ENCODE measurements around the gene PCYT1B.
"Not testable (repeated sequence)": the region's sequence is repeated elsewhere in the genome, so short reads cannot be mapped to it uniquely, and the experiment has no call there.

The PCYT1B gene

DNA sequence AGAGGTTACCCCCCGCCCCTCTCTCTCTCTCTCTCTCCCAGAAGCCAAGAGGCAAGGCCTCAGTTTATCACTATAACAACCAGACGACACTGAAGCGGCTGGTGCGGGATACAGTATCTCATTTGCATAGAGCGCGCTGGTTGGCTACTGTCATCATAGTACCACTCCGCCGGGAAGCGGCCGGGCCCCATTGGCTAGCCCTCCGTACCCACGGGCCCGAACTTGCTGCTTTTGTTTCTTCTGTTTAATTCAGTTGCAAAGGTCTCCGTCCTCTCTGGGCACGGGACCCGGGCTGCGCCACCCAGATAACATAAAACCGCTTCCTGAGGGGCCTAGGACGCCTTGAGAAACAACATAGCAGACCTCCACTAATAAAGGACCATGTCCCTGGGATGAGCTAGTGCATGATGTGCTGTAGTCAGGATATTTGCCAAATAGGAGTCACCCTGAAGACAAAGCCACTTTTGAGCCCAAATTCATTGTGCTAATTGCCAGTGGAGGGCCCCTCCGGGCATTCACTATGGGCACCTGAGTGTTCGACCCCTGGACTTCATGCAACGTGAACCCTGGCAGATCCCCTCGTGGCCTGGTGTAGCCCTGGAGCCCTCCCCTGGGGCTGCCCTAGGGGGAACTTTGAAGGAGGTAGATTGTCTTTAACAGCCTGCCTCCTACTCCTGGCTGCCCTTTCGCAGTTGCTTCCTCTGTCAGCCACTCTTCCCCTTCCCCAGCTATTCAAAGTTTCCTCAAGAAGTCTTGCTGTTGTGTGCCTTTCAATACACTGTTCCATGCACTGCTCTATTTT lies at the start of gene PCYT1B:
PCYT1B (minus strand) TSS at position 91 of the 802 bp plus-strand sequence. CDS start 242 bp downstream, outside the sequence.
- DNase-seq = peak; percentile 55

DNA sequence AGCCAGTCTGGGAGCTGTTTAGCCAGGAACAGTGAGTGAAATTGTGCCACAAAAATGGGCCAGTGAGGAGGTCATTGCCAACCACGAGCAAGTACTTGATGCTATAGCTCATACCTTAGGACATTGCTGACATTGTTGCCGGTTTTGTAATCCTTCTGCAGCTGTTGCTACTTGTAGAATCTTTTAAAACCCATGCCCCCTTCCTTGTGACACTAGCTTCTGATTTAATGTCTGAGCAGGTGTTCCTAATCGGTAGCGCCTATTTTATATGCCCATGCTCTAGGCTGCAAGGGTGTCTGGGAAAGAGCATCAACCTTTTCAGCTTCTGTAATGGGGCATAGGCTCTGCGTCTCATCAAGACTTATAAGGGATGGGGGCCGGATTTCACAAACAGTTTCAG lies 49.1 kb upstream of the PCYT1B start:
- DNase-seq = no peak

DNA sequence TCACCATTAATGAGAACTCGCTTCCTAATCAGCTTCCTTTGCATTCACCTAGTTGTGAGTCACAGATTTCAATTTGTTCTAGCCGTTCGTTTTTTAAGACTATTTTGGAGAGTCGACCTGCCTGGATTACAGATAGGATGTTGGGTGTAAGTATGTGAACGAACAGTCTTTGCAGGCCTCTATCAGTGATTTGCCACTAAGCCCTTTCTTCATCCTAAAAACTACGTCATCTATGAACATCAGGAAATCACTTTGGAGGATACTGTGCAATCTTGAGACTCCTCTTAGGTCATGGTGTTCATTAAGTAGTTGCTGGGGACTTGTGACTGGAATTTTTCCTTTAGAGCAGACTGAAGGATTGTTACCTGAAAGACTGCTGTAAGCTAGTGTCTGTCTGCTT lies 47.7 kb upstream of the PCYT1B start:
- no peak for DNase-seq

DNA sequence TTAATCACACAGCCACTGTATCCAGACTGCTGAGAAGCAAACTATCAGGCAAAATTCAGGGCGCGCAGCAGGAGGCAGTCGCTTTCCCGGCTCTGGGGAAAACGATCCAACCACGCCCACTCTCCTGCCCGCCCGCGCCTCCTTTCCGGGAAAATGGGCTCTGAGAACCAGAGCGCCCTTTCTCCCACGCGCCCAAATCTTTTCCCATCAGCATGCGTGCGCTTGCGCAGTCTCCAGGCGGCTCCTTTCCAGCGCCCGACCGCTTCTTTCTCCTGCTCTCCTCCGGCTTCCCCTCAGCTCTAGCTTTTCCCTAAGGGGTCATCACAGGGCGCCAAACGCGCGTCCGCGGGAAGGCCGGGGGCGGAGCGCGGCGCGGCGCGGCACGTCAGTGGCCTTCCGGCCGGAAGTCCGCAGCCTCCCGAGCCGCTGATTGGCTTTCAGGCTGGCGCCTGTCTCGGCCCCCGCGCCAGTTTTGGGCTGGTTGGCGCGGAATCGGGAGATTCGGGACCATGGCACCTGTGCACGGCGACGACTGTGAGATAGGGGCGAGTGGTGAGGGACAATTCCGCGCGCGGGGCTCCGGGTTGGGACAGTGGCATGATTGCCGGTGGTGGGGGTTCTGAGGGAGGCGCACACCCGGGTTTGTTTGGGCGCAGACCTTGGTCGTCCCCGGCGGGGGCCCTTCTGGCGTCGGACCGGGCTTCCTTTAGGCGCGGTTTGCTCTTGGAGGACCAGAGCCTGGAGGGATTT lies 46.5 kb upstream of the PCYT1B start, which contains the start of gene POLA1:
POLA1 (plus strand) TSS at position 466 of the 750 bp plus-strand sequence; CDS start at position 510, 44 bp downstream.
- peak; percentile 68 for DNase-seq

GRCh38 chrX:24692305-24692704 lies 45.2 kb upstream of the PCYT1B start:
- no peak for DNase-seq

- DNase-seq = no peak
Observed at GRCh38 chrX:24684048-24684447, 36.9 kb upstream of the PCYT1B start.

DNA sequence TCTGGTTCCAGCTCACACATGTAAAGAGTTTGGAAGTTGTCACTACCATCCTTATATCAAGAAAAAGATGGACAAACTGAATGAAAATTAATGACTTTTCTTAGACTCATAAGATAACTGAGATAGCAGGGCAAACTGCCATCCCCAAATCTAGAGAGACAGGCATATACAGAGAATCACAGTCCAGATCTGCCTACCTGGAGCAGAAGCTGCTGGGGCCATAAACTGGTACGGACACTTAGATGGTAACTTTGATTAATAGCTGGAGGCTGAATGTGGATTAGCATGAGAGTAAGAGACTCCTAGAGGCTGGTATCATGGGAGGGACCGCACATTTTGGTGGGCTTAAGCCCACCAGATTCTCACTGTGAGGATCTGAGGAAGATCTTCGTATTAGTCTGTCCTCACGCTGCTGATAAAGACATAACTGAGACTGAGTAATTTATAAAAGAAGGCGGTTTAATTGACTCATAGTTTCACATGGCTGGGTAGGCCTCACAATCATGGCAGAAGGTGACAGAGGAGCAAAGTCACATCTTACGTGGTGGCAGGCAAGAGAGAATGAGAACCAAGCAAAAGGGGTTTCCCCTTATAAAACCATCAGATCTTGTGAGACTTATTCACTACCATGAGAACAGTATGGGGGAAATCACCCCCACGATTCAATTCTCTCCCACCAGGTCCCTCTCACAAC lies 35.7 kb upstream of the PCYT1B start:
- no peak for DNase-seq

DNA sequence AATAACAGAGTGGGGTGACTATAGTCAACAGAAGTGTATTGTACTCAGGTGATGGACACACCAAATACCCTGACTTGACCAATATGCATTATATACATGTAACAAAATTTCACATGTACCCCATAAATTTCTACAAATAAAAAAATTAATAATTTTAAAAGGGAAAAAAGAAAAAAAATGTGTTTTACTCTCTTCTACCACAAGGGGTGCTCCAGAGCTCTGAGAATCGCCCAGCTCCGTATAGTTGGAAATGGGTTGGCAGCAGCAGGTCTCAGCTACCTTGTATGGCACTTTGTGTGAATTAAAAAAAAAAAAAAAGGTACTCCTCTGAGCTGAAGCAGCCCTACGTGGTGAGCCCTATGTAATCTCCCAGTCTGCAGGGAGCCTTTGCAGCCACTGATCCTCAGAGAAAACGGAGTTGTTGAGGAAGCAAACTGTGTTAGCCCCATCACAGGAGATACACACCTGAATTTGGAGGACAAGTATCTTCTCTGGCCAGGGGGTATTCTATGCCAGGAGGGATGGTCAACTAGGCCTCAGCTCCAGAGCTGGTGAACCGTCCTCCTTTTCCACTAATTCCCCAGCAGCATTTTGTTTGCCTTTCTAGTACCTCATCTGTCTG lies 29.4 kb upstream of the PCYT1B start:
- DNase-seq = peak; percentile 14

DNA sequence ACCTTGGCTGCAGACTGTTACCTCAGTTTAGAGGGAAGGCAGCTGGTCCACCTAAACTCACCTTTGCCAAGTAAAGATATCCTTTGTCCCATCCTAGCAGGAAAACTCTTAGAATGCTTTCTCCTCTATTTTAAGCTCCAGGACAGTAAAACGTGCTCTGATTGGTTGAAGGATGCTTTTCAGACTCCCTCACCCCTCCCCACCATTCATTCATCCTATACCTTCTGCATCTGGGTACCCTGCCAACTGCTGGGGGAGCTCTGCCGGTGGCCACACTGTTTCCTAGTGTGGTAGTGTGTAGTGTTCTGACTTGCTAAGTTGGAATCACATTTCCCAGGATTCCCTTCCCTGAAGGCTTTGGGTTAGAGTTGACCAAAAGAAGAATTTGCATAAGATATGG lies 26.3 kb upstream of the PCYT1B start:
- no peak for DNase-seq

DNA sequence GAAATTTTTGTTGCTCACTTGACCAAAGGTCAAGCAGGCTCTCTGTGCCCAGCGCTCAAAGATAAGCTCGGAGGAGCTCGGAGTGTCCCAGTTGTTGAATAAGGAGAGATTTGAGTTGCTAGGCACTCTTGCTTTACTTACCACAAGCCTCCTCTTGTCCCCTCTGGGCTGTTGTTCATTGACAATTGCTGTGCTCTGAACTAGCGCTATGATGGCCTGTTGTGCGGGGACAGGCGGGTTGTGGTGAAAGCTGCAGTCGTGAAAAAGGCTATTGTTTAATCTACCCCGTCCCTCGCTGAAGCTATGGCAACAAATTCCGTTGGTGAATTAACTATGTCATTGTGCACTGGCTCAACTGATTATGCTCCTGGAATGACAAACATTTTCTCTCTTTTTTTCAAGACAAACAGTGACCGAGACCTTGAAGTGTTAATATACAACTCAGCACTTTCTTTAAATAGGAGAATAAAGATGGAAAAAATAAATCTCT lies 25.6 kb upstream of the PCYT1B start:
- DNase-seq = no peak

GRCh38 chrX:24668111-24668510 lies 21.0 kb upstream of the PCYT1B start:
- DNase-seq = no peak

- DNase-seq = no peak
Observed at GRCh38 chrX:24662352-24662751, 15.2 kb upstream of the PCYT1B start.

GRCh38 chrX:24661292-24661691 lies 14.1 kb upstream of the PCYT1B start:
- DNase-seq = no peak

- DNase-seq = no peak
Observed at GRCh38 chrX:24659646-24660045, 12.5 kb upstream of the PCYT1B start.

DNA sequence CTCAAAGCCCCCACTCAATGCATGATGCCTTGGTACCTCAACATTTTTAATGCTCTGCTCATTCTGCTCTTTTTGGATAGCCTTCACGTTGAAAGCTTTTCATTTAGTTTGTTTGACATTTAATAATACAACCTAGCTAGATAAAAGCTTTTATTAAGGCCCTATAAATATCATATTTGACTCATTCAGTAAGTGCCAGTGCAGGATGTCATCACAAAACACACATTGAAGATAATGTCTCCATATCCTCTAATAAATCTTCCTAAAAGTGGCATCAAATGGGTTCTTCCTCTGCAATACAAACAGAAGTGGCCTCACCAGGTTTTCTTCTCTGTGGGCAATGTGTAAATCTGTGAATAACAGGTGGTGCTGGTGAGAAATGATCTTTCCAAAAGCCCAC lies 12.0 kb upstream of the PCYT1B start:
- no peak for DNase-seq

GRCh38 chrX:24658421-24658820 lies 11.3 kb upstream of the PCYT1B start:
- DNase-seq = no peak

DNA sequence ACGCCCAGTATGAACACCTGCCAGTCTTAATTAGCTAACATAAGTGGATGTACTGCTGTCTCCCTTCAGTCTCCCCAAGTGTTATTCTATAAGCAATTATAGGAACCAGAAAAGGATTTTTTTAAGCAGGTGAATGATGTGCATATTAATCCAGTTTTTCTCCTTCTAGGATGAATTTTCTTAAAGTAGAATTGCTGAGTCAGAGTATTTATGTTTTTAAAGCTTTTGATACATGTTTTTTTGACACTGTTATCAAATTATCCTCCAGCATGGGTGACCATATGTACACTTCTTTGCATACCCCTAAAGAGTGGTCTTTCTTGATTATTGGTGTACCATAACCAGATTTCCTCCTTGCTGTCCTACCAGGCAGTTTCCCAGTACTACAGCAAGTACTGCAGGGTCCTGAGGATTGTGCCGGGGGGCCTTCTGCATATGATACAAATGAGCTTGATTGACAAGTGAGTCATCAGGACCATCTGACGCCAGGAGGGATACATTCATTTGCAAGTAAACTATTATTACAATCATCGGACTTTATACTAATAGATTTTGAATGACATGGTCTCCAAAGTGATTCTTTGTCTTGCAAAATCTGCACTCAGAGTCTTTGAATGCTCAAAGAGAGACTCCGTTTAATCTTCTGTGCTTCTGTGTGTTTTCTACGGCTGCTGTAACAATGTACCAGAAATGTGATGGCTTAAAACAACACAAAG lies 10.7 kb upstream of the PCYT1B start:
- no peak for DNase-seq

GRCh38 chrX:24655679-24656078 lies 8.5 kb upstream of the PCYT1B start:
- DNase-seq = not testable (repeated sequence)

DNA sequence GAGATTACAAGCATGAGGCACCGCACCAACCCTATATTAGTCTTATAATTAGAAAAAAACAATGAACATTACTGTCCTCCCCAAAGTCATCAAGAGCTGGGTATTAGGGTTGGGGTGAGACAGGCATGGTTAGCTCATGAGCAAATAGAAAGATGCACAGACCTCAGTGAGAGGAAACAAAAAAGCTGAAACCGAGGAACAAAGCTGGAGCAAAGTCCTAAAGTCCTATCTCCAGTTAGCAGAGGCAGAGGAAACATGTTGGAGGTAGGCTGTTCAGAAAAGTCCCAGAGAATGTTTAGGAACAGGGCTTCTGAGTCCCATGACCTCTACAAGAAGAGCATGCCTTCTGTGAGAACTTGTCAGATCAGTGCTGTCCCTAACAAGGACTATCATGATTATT lies 4.6 kb upstream of the PCYT1B start:
- DNase-seq = no peak

- DNase-seq = no peak
Observed at GRCh38 chrX:24648495-24648894, 1.3 kb upstream of the PCYT1B start.

DNA sequence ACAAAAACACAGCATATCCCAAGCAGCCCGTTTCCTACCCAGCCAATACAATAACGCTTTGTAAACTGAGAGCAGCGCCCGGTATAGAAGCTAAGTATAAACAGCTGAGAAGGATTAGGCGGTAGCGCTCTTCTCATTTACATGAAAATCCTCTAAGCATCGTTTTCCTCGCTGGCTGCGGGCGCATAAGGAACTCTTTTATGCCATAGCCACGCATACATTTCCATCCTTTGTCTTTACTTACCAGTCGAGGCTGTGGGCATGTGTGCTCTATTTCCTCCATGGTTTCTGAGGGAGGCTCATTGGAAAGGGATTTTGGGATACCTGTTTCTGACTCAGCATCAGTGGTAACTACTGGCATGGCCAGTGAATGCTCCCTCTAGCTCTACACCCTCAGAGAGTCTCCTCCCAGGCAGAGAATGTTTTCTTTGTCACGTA lies 383 bp downstream of the PCYT1B start:
- no peak for DNase-seq

GRCh38 chrX:24646006-24646405 lies 1.1 kb downstream of the PCYT1B start:
- no peak for DNase-seq

Data from CD4-positive, alpha-beta T cell treated with Interleukin-12 subunit alpha and Interleukin-12 subunit beta, for 1 hour (primary cell).